HG03196 (cell line): ENCODE results near the gene AMIGO2.
"Not testable (repeated sequence)": the region's sequence is repeated elsewhere in the genome, so short reads cannot be mapped to it uniquely, and the experiment has no call there.

ENCODE experiments used
- ATAC-seq: cut with Tn5 transposase; IDR thresholded peaks from one replicate; pipeline ENCODE4 v1.9.1; 2021; ENCODE audit not compliant: unreplicated experiment

The AMIGO2 gene

DNA sequence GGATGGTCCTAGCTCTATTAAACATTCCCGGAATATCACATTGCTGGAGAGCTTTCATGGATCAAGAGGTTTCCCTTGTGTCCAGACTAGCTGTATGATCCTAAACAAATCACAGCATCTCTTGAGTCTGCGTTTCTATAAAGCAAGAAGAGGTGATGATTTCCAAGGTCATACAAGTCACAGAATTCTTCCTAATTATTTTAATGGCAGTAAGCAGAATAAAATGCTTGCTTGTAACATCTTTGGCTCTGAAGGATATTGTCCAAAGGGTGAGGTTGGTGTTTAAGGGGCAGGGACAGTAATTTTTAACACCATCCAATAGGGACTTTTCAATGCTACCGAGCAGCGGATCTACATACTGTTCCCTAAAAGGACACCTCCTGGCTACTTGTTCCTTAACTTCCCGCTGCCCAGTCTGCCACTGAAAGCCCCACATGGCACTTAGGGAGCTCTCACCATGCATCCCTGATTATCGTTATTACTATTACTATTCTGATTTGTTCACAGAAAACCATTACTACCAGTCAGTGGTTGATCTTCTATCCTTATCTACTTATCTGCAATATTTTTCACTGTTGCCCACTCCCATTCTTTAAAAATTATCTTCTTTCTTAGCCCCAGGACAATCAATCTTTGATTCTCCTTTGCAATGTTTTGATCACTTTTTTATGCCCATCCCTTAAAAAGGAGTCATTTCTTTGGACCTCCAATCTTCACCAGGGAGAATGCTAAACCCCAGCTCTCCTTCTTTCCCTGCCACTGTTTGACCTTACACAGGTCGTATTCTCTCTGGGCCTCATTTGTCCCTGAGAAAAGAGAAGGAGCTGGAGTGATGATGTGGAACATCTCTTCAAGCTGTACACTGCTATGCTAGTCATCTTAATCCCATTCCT lies 4.3 kb downstream of the AMIGO2 start:
- ATAC-seq, result no peak

DNA sequence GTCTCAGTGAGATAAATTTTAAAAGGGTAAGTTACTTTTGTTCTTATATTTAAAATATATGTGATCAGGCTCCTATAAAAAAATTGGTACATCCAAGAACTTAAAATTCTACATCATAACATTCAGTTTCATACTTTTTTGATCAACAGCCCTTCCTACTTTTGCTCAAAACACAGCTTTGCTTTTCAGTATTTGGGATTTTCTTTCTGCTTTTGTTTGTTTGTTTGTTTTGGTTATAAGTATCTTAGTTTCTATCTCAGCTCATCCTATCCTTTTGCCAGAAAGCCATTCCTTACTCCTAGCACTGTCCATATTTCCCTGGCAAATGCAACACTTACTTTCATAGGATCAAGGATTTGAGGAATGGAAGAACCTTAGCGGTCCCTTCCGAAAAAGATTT lies 5.0 kb downstream of the AMIGO2 start:
- ATAC-seq, result no peak

DNA sequence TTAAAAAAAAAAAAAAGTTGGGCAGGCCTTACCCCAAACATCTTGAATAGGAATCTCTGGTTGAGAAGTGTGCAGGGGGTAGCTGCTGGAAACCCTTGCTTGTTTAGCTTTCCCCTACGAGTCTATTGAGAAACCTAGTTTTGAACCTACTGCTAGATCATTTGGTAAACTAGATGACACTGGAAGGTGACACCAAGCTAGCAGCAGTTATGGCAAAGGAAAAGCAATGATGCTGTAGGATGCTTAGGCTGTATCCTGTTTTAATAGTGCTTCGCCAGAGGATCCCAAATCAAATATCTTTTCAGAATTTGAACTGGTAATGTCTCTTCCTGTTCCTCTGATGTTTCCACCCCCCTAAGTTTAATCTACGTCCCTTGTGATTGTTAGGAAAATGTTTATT lies 5.8 kb downstream of the AMIGO2 start:
- ATAC-seq, result no peak

DNA sequence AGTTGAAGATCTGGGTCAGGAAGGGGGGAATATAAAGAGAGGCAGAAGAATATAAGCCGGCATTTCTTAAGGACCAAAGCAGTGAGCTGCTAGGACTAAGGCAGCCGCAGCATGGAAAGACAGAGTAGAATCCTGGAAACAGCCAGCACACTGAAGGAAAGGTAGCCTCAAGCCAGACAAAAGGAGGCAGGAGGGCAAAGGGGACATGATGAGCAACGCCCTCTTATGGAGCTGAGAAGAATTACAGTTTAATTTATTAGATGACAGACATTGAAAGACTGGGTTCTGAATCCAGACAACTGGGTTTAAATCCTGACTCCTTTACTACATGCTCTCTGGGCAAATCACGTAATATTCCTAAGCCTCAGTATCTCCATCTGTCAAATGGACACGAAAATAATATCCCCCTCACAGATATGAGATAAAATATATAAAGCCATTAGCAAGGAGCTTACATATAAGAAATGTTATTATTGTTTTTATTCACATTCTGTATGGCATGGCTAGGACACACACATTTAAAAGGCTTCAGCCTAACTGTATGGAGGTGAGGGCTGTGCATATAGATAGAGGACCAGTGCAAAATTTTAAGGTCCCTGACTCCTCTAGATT lies 8.4 kb downstream of the AMIGO2 start:
- no peak for ATAC-seq

DNA sequence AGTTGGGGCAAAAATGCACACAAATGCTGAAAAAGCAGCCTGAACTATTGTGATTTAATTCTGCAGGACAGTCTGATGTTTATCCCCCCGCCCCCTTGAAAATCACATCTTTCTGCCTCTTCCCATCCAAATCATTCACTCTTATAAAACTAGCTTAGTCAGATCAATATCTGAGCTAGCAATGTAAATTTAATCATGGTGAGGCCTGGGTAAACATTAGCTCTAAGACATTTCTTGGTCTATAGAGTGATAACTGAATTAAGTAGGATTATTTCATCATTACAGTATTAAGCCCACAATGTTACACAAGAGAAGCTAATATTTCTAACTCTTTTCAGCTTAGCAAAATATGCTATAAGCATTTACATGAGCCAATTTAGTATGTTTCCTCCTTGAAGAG lies 9.4 kb downstream of the AMIGO2 start:
- no peak for ATAC-seq

DNA sequence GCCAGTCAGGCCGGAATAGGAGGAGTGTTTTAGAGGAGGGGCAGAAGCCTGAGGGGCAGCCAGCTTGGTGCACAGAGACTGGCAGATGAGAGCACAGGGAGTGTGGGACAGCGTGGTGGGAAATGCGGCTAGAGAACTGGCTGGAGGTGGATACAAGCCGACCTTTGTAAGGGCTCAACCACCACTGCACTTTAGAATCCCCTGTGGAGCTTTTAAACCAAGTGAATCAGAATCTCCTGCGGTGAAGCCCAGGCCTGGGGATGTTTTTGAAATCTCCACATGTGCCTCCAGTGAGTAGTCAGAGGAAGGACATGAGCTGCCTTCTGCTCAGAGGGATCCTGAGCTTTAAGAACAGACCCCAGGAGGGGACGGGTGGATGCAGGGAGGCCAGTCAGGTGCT lies 11.2 kb downstream of the AMIGO2 start:
- no peak for ATAC-seq

DNA sequence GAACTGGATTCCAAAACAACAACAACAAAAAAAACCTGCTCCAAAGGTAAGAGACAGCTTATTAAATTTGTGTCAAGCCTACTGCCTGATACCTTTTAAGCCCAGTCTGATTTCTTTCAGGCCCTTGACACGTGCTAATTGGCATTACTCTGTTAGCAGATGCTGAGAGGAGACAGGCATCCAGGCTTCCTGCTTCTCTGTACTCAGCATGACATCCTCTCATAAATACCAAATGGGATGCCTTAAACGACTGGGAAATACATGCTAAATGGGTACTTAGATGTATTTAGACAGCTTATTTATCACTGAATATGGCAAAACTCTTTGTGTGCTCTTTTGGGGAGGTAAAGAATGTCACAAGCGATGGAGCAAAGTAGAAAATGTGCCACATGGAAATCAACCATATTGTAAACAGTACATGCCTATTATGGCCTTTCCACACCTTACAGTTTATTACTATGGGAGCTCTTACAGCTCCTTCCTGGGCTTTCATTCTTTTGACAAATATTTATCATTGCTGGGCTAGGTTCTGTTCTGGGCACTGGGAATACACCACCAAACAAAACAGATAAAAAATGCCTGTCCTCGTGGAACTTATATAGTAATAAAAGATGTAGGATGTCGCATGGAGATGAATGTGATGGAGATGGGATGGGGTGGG lies 11.9 kb downstream of the AMIGO2 start:
- ATAC-seq, result no peak

DNA sequence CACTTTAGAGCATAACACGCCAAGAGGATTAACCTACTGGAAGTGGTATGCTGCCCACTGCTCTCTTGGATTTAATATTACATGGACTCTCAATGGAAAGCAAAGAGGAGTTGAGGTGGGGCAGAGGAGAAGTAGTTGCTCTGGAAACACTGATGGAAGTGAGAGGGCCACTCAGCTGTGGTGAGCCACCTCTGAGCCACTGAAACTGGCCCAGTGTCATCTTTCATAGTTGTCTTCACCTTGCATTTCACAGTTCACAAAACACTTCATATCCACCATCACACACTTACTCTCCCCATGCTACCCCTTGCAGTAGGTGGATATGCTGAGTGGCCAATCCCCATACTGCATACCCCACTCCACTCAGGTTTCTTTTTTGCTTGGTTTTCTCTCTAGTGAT lies 12.6 kb downstream of the AMIGO2 start:
- no peak for ATAC-seq

DNA sequence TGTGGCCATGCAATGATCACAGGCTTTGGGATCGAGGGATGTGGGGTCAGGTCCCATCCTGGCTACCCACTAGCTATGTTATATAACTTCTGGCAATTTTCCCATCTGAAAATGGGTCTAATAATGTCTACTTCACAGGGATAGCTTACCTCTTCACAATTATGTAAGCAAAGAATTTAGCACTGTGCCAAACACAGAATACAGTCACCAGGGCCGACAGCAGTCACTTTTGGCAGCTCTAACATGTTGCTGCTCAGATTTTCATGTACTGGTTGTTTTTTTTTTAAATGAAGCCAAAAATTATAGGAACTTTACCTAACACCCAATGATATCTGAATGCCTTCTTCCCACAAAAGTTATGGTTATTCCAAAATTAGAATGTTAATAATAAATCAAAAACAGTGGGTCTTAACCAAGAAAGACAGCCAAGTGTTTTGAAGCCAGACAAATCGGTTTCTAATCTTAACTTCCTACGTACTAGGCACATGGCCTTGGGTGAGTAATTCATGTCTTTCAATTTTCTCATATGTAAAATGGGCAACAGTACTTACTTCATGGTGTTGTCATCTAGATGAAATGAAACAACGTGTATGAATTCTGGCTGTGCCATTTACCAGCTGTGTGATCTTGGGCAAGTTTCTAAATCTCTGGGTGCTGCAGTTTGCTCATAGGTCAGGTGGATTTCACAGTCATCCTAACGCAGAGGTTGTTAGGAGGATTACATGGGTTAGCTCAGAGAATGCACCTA lies 13.3 kb downstream of the AMIGO2 start:
- ATAC-seq, result no peak

DNA sequence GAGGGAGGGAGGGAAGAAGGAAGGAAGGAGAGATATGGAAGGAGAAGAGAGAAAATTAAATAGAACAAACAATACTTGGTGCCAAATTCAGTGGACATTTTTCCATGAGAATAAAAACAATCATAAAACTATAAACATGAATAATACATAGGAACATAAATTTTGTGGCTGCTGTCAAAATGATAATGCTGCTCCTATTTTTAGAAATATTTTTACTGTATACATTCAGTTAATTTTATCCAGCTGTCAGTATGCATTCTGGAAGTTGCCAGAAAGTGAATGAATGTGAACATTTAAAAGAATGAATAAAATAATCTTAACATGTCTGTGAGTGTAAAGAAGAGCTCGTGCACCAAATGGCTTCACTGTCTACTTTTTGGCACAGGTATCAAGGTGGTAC lies 14.2 kb downstream of the AMIGO2 start:
- no peak for ATAC-seq

DNA sequence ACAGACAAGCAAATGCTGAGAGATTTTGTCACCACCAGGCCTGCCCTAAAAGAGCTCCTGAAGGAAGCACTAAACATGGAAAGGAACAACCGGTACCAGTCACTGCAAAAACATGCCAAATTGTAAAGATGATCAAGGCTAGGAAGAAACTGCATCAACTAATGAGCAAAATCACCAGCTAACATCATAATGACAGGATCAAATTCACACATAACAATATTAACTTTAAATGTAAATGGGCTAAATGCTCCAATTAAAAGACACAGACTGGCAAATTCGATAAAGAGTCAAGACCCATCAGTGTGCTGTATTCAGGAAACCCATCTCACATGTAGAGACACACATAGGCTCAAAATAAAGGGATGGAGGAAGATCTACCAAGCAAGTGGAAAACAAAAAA lies 21.1 kb downstream of the AMIGO2 start:
- ATAC-seq, result not testable (repeated sequence)

DNA sequence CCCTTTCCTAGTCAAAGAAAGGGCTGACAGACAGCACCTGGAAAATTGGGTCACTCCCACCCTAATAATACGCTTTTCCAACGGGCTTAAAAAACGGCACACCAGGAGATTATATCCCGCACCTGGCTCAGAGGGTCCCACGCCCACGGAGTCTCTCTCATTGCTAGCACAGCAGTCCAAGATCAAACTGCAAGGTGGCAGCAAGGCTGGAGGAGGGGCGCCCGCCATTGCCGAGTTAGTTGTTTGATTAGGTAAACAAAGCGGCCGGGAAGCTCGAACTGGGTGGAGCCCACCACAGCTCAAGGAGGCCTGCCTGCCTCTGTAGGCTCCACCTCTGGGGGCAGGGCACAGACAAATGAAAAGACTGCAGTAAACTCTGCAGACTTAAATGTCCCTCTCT lies 22.8 kb downstream of the AMIGO2 start:
- ATAC-seq, result not testable (repeated sequence)

DNA sequence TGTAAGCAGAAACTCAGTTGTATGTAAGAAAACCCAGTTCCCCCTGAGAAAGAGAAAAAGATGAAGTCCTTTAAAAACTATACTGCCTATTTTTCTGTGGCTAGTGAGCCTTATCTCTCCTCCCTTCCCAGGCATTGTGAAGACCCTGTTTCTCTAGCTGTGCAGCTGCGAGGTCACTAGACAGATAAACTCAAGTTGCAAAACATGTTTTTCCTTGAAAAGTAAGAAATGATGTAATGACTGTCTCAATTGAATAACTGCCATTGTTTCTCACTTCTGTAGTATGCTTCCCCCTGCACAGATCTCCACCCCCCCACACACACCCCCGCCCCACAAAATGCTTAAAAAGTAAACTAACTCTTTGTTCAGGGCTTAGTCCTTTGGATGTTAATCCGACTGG lies 23.9 kb downstream of the AMIGO2 start:
- not testable (repeated sequence) for ATAC-seq

DNA sequence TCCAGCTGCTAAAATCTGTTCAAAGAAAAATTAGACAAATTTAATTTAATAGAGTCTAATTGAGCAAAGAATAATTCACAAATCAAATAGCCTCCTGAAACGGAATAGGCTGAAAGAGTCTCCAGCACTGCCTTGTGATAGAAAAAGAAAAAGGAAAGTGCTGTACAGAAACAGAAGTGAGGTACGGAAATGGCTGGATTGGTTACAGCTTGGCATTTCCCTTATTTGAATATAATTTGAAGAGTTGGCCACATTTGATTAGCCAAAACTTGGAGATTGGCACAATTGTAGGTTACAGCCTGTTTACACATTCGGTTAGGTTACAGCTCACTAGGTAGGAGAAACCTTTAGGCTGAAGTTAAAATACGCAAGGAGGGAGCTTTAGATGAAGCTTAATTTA lies 25.1 kb downstream of the AMIGO2 start:
- ATAC-seq, result no peak

DNA sequence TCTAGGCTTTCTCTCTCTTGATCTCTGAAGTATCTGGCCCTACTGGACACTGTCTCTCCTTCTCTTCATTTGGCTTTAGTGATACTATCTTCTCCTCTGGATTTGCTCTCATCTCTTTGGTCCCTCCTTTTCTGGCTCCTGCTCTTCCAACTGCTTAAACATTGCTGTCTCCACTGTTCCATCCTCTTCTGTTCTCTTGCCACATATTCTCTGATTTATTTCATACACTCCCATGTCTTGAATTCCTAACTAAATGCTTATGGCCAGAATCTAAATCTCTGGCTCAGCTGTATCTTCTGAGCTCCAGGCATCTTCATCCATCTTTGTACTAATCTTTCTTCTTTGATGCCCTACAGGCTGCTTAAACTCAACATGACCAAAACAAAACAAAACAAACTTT lies 25.8 kb downstream of the AMIGO2 start:
- no peak for ATAC-seq

DNA sequence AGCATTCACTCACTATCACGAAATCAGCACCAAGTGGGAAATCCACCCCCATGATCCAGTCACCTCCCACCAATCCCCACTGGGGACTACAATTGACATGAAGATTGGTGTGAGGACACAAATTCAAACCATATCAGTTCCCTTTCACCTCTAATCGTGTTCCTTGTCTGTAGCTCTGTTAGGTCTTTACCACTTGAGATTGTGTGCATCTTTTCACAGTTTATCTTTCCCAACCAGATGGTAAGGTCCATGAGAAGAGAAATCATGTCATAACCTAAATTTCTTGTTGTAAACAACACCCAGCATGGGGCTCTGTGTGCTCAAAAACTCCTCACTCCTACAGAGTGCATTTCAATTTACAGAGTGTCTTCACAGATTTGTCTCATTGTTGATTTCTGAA lies 27.5 kb downstream of the AMIGO2 start:
- ATAC-seq, result no peak

DNA sequence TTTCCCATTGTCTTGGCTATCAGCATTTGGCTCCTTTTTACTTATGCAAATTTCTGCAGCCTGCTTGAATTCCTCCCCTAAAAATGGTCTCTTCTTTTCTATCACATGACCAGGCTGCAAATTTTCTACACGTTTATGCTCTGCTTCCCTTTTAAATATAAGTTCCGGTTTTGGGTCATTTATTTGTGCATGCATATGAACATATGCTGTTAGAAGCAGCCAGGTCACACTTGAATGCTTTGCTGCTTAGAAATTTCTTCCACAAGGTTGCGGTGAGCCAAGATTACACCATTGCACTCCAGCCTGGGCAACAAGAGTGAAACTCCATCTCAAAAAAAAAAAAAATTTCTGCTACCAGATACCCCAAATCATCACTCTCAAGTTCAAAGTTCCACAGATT lies 28.5 kb downstream of the AMIGO2 start:
- not testable (repeated sequence) for ATAC-seq

DNA sequence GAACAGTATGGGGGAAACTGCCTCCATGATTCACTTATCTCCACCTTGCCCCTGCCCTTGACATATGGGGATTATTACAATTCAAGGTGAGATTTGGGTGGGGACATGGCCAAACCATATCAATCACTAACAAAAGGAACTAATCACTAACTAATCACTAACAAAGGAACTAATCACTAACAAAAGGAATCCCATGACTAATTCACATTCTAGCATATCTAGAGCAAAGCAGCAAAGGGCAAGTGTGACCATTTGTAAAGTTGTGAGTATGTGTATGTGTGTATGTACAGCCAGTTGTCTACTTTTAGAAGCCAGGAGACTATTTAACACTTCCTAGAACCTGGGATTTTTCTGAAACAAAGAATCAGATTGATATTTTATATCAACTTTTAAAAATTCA lies 31.2 kb downstream of the AMIGO2 start:
- no peak for ATAC-seq

DNA sequence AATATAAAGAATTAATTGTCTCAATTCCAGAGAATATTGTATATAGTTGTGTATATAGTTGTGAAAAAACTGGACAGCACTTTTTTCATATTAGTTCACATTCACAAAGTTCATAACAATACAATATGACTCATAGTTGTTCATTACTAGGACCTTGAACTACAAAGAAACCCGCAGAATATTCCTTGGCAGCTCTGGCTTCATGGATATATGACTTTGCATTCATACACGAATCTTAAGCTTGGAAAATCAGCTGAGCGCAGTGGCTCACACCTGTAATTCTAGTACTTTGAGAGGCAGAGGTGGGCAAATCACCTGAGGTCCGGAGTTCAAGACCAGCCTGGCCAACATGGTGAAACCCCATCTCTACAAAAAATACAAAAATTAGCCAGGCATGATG lies 38.4 kb downstream of the AMIGO2 start:
- no peak for ATAC-seq

DNA sequence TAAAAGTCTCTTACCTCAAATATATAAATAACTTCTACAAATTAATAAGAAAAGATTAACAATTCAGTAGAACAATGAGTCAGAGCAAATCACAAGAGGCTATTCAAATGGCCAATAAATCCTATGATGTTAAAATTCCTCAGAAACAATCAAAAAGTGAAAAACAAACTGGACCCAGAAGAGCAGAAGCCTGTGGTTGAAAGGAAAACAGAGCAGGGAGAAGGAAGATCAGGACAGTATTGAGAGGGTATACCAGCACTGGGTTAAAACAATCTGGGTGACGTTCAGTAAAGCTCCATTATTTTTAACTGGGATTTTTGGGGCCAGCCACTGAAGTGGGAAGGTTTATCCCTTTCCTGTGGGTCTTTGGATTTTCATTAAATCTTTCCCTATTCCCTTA lies 40.0 kb downstream of the AMIGO2 start:
- no peak for ATAC-seq

DNA sequence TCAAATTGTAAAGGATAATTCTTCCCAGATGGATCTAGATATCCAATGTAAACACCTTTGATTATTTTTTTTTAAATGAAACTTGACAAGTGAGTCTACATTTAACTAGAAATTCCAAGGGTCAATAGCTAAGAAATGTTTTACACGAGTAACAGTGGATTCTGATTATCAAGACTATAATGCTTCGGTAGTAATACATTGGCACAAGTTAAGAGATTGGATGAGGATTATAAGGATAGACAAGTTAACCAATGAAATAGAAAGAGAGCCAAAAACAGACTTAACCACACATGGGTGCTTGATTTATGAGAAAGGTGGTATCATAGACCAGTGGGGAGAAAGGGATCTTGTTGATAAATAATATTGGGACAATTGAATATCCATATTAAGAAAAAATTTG lies 40.7 kb downstream of the AMIGO2 start:
- no peak for ATAC-seq
